A549 (cell line): Measurements from ENCODE around the gene MBP. TPM values are rescaled to one million over a fixed set of nuclear protein-coding genes. Genes with fewer than 3 reads are reported as not detected.

Experiments
- ATAC-seq, 2 experiments: fragments of 200-7000 bp in 1 of 2; fragments of >200 bp in 1 of 2; cut with Nextera tagmentation in 1 of 2; cut with Tn5 transposase in 1 of 2; 3 replicates each; pipeline versions ENCODE4 v1.8.0 to v1.9.1; 2018 to 2020; ENCODE audit warnings: mild to moderate bottlenecking in 1 of 2, moderate library complexity in 1 of 2
- CTCF ChIA-PET: fragments of 300-600 bp; sonication (Branson Sonifier 250); formaldehyde crosslinking; extraction: SDS; loops from one replicate; lab custom pipeline; 2021; ENCODE audit warnings: antibody characterized with exemption, inconsistent platforms; lab: Yijun Ruan, JAX
- POLR2A ChIA-PET: fragments of 350-600 bp; formaldehyde crosslinking; extraction: SDS; loops from one replicate; lab custom pipeline; 2021; ENCODE audit warnings: antibody characterized with exemption, inconsistent platforms; lab: Yijun Ruan, JAX
- DNase-seq, 2 experiments: peaks; one replicate each; pipeline versions ENCODE4 v3.0.0 to v3.0.0-alpha.2; 2011 to 2016; ENCODE audit warnings: low read depth in 1 of 2, low spot score in 1 of 2
- FAIRE-seq: peaks from 2 replicates; lab custom pipeline; 2011; peaks lifted over from hg19 to GRCh38; lab: Jason Lieb, UNC
- H3K27ac ChIP-seq, 2 experiments: fragments of >200 bp; sonication (Bioruptor Twin); formaldehyde crosslinking; 3 replicates each; pipeline ENCODE4 v1.5.1; 2016 to 2017
- H3K4me1 ChIP-seq: fragments of >200 bp; sonication (Bioruptor Twin); formaldehyde crosslinking; 3 replicates; pipeline ENCODE4 v1.6.1; 2016
- H3K4me2 ChIP-seq: fragments of >200 bp; sonication (Bioruptor Twin); formaldehyde crosslinking; 3 replicates; pipeline ENCODE4 v1.6.1; 2016
- H3K4me3 ChIP-seq: fragments of >200 bp; sonication (Bioruptor Twin); formaldehyde crosslinking; 3 replicates; pipeline ENCODE4 v1.5.1; 2016
- H3K9me3 ChIP-seq: fragments of >200 bp; sonication (Bioruptor Twin); formaldehyde crosslinking; 3 replicates; pipeline ENCODE4 v1.6.1; 2016
- CBX2 ChIP-seq: fragments of 200-600 bp; sonication (generic); IDR thresholded peaks from 2 replicates; pipeline ENCODE4 v1.6.1; 2016; ENCODE audit warnings: low read depth, mild to moderate bottlenecking, borderline replicate concordance
- EHF ChIP-seq: fragments of 250-450 bp; sonication (Bioruptor Pico); IDR thresholded peaks from 2 replicates; pipeline ENCODE4 v1.5.0; 2020; ENCODE audit warnings: mild to moderate bottlenecking
- ESRRA ChIP-seq: fragments of 150-350 bp; IDR thresholded peaks from 2 replicates; pipeline ENCODE4 v1.6.1; 2014; ENCODE audit warnings: mild to moderate bottlenecking, low read length, borderline replicate concordance
- FOSB ChIP-seq: fragments of 250-450 bp; sonication (Bioruptor Pico); IDR thresholded peaks from 2 replicates; pipeline ENCODE4 v1.5.0; 2020; ENCODE audit warnings: mild to moderate bottlenecking, moderate library complexity
- GATA3 ChIP-seq: IDR thresholded peaks from 2 replicates; pipeline ENCODE4 v1.6.1; 2012; ENCODE audit warnings: borderline replicate concordance
- HES2 ChIP-seq: fragments of >200 bp; sonication (Bioruptor Twin); formaldehyde crosslinking; IDR thresholded peaks from 2 replicates; pipeline ENCODE4 v1.6.1; 2016
- HEYL ChIP-seq: fragments of 250-450 bp; sonication (Bioruptor Pico); IDR thresholded peaks from 2 replicates; pipeline ENCODE4 v1.8.0; 2021; ENCODE audit warnings: mild to moderate bottlenecking, moderate library complexity
- HOXA7 ChIP-seq: fragments of 250-450 bp; sonication (Bioruptor Pico); IDR thresholded peaks from 2 replicates; pipeline ENCODE4 v1.5.0; 2020; ENCODE audit warnings: mild to moderate bottlenecking, moderate library complexity
- JUN ChIP-seq, 2 experiments: fragments of >200 bp; sonication (Bioruptor Twin); formaldehyde crosslinking; IDR thresholded peaks; 2 replicates in 1 of 2; 3 replicates in 1 of 2; pipeline ENCODE4 v1.6.1; 2016 to 2017
- JUNB ChIP-seq: fragments of >200 bp; sonication (Bioruptor Twin); formaldehyde crosslinking; IDR thresholded peaks from 2 replicates; pipeline ENCODE4 v1.6.1; 2016
- KDM1A ChIP-seq: fragments of 200-600 bp; sonication (generic); IDR thresholded peaks from 2 replicates; pipeline ENCODE4 v1.6.1; 2016; ENCODE audit warnings: low read depth, mild to moderate bottlenecking
- MAFK ChIP-seq: fragments of 450-650 bp; IDR thresholded peaks from 2 replicates; pipeline ENCODE4 v1.6.1; 2014; ENCODE audit not compliant: partially characterized antibody
- NR3C1 ChIP-seq: fragments of >200 bp; sonication (Bioruptor Twin); formaldehyde crosslinking; IDR thresholded peaks from 3 replicates; pipeline ENCODE4 v1.6.1; 2017
- PHF8 ChIP-seq: fragments of 200-600 bp; sonication (generic); IDR thresholded peaks from 2 replicates; pipeline ENCODE4 v1.6.1; 2016; ENCODE audit warnings: low read depth, mild to moderate bottlenecking, antibody characterized with exemption, moderate library complexity, borderline replicate concordance
- REST ChIP-seq: fragments of 200-600 bp; sonication (generic); IDR thresholded peaks from 2 replicates; pipeline ENCODE4 v1.6.1; 2016; ENCODE audit warnings: antibody characterized with exemption, mild to moderate bottlenecking, moderate library complexity
- SMC3 ChIP-seq: fragments of >200 bp; sonication (Bioruptor Twin); formaldehyde crosslinking; IDR thresholded peaks from 3 replicates; pipeline ENCODE4 v1.6.1; 2018; ENCODE audit warnings: inconsistent platforms
- SREBF2 ChIP-seq: fragments of 450-650 bp; IDR thresholded peaks from 2 replicates; pipeline ENCODE4 v1.6.1; 2014; ENCODE audit warnings: mild to moderate bottlenecking, moderate library complexity
- ZSCAN20 ChIP-seq: fragments of 250-450 bp; sonication (Bioruptor Pico); IDR thresholded peaks from 2 replicates; pipeline ENCODE4 v1.8.0; 2022; ENCODE audit warnings: mild to moderate bottlenecking, moderate library complexity
- WGBS: methylation state at CpG from one replicate; pipeline ENCODE4 v1.1.6; 2017; ENCODE audit errors: missing lambda C conversion rate; 5-methylcytosine and 5-hydroxymethylcytosine counted together
- polyA plus RNA-seq, 4 experiments: library from polyadenylated mRNA; depleted of rRNA in 3 of 4; stranded (reverse); fragments of >200 nt; fragmentation: RNase III in 1 of 4; extraction: RNeasy Plus Mini Kit Qiagen cat#74134 plus additional on column Dnase treatment in 1 of 4; gene quantifications; 2 replicates in 3 of 4; 3 replicates in 1 of 4; pipeline ENCODE4 v1.2.3, GENCODE V29; 2011 to 2017
- TF ChIP-seq, protein P1 (sequence below): fragments of 250-450 bp; sonication (Bioruptor Pico); IDR thresholded peaks from 2 replicates; pipeline ENCODE4 v1.5.0; 2021; ENCODE audit warnings: mild to moderate bottlenecking, moderate library complexity, borderline replicate concordance
- TF ChIP-seq, protein P2 (sequence below): fragments of 150-350 bp; IDR thresholded peaks from 2 replicates; pipeline ENCODE4 v1.6.1; 2014; ENCODE audit warnings: low read depth, mild to moderate bottlenecking, low read length

MBP gene
- polyA plus RNA-seq, 2 of the 4 experiments (the other 2 are of a cell fraction) = 8.6 to 33.1 TPM

DNA sequence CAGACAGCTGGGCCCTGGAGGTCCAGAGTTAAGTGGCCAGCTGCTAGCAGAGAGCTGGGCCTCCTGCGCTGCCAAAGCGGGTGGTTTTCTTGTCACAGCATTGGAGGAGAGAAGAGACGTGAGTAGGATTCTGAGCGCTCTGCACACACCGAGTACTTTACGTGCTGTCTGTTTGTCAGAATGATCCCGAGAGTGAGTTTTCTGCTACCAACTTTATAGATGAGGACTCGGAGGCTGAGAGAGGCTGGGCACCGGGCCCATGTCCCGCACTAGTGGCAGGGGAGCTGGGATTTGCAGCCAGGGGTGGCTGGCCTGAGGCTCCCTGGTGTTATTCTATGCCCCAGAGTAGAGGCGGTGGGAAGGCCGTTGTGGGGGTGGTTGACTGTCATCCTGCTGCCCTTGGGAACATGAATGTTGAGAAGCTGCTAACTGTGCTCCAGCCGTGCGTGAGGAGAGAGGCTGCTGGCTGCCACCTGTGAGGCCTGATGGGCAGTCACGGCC, 36.3 kb upstream of the MBP start:
- ATAC-seq = no peak
- FAIRE-seq = no peak

DNA sequence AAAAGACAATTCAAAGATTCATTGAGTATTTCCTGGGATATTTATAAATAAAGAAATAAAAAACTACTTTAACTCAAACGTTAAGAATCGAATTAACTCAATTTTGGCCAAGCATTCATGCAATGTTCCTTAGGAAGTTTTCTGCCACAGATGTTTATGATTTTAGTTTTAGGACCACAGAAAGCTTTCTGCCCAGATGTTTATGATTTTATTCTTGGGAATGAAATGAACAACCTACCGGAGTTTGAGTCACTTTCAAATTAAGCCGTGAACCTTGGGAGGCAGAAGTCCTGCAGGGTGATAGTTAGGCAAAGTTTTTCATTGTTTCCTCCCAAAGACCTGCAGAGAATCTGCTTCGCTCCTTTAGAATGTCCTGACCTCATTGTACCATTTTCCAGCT, 34.7 kb upstream of the MBP start:
- H3K4me1 ChIP-seq = no peaks in the 10 kb centered on the region
- H3K9me3 ChIP-seq = no peaks in the 10 kb centered on the region
- no peak for TF ChIP-seq HOXA7
- TF ChIP-seq JUN (IDR thresholded peaks at IDR 0.05) = no peak
- no peak for TF ChIP-seq FOSB
- TF ChIP-seq CBX2 = no peak
- no peak for TF ChIP-seq JUNB
- no peak for TF ChIP-seq HEYL (CRISPR knock-in tag)
- TF ChIP-seq REST = no peak
- TF ChIP-seq SMC3 = no peak
- FAIRE-seq = no peak
- no peak for DNase-seq
- no peak overlapping the region for H3K27ac ChIP-seq
- CTCF ChIA-PET = no interaction called here
- no peak overlapping the region for H3K4me2 ChIP-seq
- WGBS = 56% methylated on average over 5 of the region's 5 CpGs
- ATAC-seq = no peak
- POLR2A ChIA-PET = no interaction called here
- H3K4me3 ChIP-seq = no peak overlapping the region

More for the DNA sequence above, 36.3 kb upstream of the MBP start:
- no peak overlapping the region for H3K4me2 ChIP-seq
- H3K27ac ChIP-seq = no peak overlapping the region
- no peak for DNase-seq
- POLR2A ChIA-PET = no interaction called here
- H3K4me3 ChIP-seq = no peak overlapping the region
- H3K4me1 ChIP-seq = no peaks in the 10 kb centered on the region
- TF ChIP-seq FOSB (no peak), ESRRA (no peak), GATA3 (no peak), EHF (no peak), MAFK (no peak), HEYL (CRISPR knock-in tag) (no peak), HES2 (no peak), SREBF2 (no peak), ZSCAN20 (no peak), KDM1A (no peak), PHF8 (no peak), NR3C1 (no peak)
- TF ChIP-seq, protein P1, sequence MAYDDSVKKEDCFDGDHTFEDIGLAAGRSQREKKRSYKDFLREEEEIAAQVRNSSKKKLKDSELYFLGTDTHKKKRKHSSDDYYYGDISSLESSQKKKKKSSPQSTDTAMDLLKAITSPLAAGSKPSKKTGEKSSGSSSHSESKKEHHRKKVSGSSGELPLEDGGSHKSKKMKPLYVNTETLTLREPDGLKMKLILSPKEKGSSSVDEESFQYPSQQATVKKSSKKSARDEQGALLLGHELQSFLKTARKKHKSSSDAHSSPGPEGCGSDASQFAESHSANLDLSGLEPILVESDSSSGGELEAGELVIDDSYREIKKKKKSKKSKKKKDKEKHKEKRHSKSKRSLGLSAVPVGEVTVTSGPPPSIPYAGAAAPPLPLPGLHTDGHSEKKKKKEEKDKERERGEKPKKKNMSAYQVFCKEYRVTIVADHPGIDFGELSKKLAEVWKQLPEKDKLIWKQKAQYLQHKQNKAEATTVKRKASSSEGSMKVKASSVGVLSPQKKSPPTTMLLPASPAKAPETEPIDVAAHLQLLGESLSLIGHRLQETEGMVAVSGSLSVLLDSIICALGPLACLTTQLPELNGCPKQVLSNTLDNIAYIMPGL = no peak
- TF ChIP-seq, protein P2, sequence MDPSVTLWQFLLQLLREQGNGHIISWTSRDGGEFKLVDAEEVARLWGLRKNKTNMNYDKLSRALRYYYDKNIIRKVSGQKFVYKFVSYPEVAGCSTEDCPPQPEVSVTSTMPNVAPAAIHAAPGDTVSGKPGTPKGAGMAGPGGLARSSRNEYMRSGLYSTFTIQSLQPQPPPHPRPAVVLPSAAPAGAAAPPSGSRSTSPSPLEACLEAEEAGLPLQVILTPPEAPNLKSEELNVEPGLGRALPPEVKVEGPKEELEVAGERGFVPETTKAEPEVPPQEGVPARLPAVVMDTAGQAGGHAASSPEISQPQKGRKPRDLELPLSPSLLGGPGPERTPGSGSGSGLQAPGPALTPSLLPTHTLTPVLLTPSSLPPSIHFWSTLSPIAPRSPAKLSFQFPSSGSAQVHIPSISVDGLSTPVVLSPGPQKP = no peak
- TF ChIP-seq, all 56 proteins: peak for 0
- 89% methylated on average over 14 of the region's 15 CpGs for WGBS
- CTCF ChIA-PET = interaction anchor here (0.8 to 1.7 kb wide), 2 partner anchors 12 to 43 kb away, joined by 3 to 4 read pairs; no protein-coding TSS in a partner anchor
- H3K9me3 ChIP-seq = no peaks in the 10 kb centered on the region
